Measurements from ENCODE around the gene EXOC6. TPM values are rescaled to one million over a fixed set of nuclear protein-coding genes. Genes with fewer than 3 reads are reported as not detected.

Gene EXOC6
- polyA plus RNA-seq, 1 donor from 2014 or later, result 26.3 TPM

DNA sequence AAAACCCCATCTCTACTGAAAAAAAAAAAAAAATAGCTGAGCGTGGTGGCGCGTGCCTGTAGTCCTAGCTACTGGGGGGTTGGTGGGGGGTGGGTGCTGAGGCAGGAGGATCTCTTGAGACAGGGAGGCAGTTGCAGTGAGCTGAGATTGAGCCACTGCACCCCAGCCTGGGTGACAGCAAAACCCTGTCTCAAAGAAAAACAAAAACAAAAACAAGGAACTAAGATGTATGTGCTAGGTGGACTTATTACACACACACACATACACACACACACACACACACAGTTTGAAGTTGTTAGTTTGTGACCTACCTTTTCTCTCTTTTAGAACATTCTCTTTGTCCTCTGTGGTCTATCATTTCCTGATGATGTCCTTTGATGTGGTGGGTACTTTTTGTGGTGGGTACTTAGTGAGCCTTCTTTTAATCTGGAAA lies 53.5 kb downstream of the EXOC6 start:
- Histone ChIP-seq H2AFZ (ENCODE audit: low read depth, low read length) (no peak overlapping the region), H3K27me3 (ENCODE audit: insufficient read depth, low read depth, low read length) (no peaks in the 10 kb centered on the region), H3K9me3 (ENCODE audit: low read length) (no peaks in the 10 kb centered on the region), H4K20me1 (ENCODE audit: insufficient read depth) (no peaks in the 10 kb centered on the region), H3F3A (ENCODE audit: insufficient read depth, low read length, poor library complexity, severe bottlenecking) (no peaks in the 10 kb centered on the region), H3K36me3 (ENCODE audit: insufficient read depth, low read length) (no peaks in the 10 kb centered on the region), H3K9me2 (ENCODE audit: insufficient read depth, low read length) (no peaks in the 10 kb centered on the region), H3K27ac (ENCODE audit: low read length) (no peak overlapping the region), H3K4me3 (ENCODE audit: low read length) (no peak overlapping the region), H3K79me2 (replicated peaks; ENCODE audit: insufficient read depth, low read length) (no peaks in the 10 kb centered on the region), H3K4me2 (ENCODE audit: low read length) (no peak overlapping the region), H3K9ac (ENCODE audit: low read length) (no peak overlapping the region)
- TF ChIP-seq MXI1 (conservative IDR thresholded peaks at IDR 0.05; ENCODE audit: poor library complexity, severe bottlenecking) (no peak), EZH2 (IDR thresholded peaks at IDR 0.05; ENCODE audit: borderline replicate concordance, insufficient read depth, low read length, poor library complexity, severe bottlenecking) (no peak), TAF1 (IDR thresholded peaks at IDR 0.05; ENCODE audit: low read depth) (no peak), POLR2AphosphoS5 (IDR thresholded peaks at IDR 0.05) (no peak)

DNA sequence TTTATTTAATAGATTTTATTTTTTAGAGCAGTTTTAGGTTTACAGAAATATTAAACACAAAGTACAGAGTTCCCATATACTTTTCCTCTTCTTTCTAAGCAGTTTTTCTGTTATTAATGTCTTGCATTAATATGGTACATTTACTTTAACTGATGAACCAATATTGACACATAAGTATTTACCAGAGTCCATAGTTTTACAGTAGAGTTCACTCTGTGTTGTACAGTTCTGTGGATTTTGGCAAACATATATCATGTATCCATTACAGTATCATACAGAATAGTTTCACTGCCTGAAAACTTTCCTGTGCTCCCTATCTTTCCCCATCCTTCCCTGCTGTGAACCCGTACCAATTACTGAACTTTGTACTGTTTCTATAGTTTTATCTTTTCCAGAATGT lies 55.3 kb downstream of the EXOC6 start:
- Histone ChIP-seq H2AFZ (ENCODE audit: low read depth, low read length) (no peak overlapping the region), H3F3A (ENCODE audit: insufficient read depth, low read length, poor library complexity, severe bottlenecking) (no peaks in the 10 kb centered on the region), H3K27ac (ENCODE audit: low read length) (no peak overlapping the region), H3K9ac (ENCODE audit: low read length) (no peak overlapping the region), H3K27me3 (ENCODE audit: insufficient read depth, low read depth, low read length) (no peaks in the 10 kb centered on the region), H4K20me1 (ENCODE audit: insufficient read depth) (no peaks in the 10 kb centered on the region), H3K9me2 (ENCODE audit: insufficient read depth, low read length) (no peaks in the 10 kb centered on the region), H3K36me3 (ENCODE audit: insufficient read depth, low read length) (no peaks in the 10 kb centered on the region), H3K4me2 (ENCODE audit: low read length) (no peak overlapping the region), H3K79me2 (replicated peaks; ENCODE audit: insufficient read depth, low read length) (no peaks in the 10 kb centered on the region), H3K4me3 (ENCODE audit: low read length) (no peak overlapping the region), H3K9me3 (ENCODE audit: low read length) (no peaks in the 10 kb centered on the region)
- TF ChIP-seq SMC3 (conservative IDR thresholded peaks at IDR 0.05; ENCODE audit: poor library complexity) (no peak), TAF1 (IDR thresholded peaks at IDR 0.05; ENCODE audit: low read depth) (no peak), EP300 (conservative IDR thresholded peaks at IDR 0.05; ENCODE audit: poor library complexity, severe bottlenecking) (no peak), EZH2 (IDR thresholded peaks at IDR 0.05; ENCODE audit: borderline replicate concordance, insufficient read depth, low read length, poor library complexity, severe bottlenecking) (no peak), RAD21 (conservative IDR thresholded peaks at IDR 0.05) (no peak), MXI1 (conservative IDR thresholded peaks at IDR 0.05; ENCODE audit: poor library complexity, severe bottlenecking) (no peak), POLR2AphosphoS5 (IDR thresholded peaks at IDR 0.05) (no peak)
- TF ChIP-seq, protein P1, sequence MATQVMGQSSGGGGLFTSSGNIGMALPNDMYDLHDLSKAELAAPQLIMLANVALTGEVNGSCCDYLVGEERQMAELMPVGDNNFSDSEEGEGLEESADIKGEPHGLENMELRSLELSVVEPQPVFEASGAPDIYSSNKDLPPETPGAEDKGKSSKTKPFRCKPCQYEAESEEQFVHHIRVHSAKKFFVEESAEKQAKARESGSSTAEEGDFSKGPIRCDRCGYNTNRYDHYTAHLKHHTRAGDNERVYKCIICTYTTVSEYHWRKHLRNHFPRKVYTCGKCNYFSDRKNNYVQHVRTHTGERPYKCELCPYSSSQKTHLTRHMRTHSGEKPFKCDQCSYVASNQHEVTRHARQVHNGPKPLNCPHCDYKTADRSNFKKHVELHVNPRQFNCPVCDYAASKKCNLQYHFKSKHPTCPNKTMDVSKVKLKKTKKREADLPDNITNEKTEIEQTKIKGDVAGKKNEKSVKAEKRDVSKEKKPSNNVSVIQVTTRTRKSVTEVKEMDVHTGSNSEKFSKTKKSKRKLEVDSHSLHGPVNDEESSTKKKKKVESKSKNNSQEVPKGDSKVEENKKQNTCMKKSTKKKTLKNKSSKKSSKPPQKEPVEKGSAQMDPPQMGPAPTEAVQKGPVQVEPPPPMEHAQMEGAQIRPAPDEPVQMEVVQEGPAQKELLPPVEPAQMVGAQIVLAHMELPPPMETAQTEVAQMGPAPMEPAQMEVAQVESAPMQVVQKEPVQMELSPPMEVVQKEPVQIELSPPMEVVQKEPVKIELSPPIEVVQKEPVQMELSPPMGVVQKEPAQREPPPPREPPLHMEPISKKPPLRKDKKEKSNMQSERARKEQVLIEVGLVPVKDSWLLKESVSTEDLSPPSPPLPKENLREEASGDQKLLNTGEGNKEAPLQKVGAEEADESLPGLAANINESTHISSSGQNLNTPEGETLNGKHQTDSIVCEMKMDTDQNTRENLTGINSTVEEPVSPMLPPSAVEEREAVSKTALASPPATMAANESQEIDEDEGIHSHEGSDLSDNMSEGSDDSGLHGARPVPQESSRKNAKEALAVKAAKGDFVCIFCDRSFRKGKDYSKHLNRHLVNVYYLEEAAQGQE (IDR thresholded peaks at IDR 0.05; ENCODE audit: borderline replicate concordance), result no peak
- TF ChIP-seq, protein P2, sequence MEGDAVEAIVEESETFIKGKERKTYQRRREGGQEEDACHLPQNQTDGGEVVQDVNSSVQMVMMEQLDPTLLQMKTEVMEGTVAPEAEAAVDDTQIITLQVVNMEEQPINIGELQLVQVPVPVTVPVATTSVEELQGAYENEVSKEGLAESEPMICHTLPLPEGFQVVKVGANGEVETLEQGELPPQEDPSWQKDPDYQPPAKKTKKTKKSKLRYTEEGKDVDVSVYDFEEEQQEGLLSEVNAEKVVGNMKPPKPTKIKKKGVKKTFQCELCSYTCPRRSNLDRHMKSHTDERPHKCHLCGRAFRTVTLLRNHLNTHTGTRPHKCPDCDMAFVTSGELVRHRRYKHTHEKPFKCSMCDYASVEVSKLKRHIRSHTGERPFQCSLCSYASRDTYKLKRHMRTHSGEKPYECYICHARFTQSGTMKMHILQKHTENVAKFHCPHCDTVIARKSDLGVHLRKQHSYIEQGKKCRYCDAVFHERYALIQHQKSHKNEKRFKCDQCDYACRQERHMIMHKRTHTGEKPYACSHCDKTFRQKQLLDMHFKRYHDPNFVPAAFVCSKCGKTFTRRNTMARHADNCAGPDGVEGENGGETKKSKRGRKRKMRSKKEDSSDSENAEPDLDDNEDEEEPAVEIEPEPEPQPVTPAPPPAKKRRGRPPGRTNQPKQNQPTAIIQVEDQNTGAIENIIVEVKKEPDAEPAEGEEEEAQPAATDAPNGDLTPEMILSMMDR (IDR thresholded peaks at IDR 0.05; ENCODE audit: poor library complexity, severe bottlenecking), result no peak

All from neural cell (in vitro differentiated cells).